Left hindlimb (tissue), 1 donor: Measurements from ENCODE around the gene KLHDC7A.

Experiments
- DNase-seq: peaks from one replicate; pipeline ENCODE4 v3.0.0-alpha.2; 2018

The KLHDC7A gene

GRCh38 chr1:18511149-18511873 lies 30.6 kb downstream of the KLHDC7A start:
- no peak for DNase-seq

- DNase-seq = no peak
These were observed 31.1 kb downstream of the KLHDC7A start for GRCh38 chr1:18511874-18512150.

GRCh38 chr1:18512883-18513282 lies 32.2 kb downstream of the KLHDC7A start:
- no peak for DNase-seq

GRCh38 chr1:18513995-18514394 lies 33.3 kb downstream of the KLHDC7A start:
- no peak for DNase-seq

GRCh38 chr1:18515120-18515667 lies 34.5 kb downstream of the KLHDC7A start:
- DNase-seq = no peak

- DNase-seq = no peak
These were observed 35.7 kb downstream of the KLHDC7A start for GRCh38 chr1:18516473-18516872.

GRCh38 chr1:18526436-18527275 lies 45.9 kb downstream of the KLHDC7A start:
- no peak for DNase-seq

- no peak for DNase-seq
These were observed 46.8 kb downstream of the KLHDC7A start for GRCh38 chr1:18527514-18527913.

GRCh38 chr1:18527921-18528320 lies 47.2 kb downstream of the KLHDC7A start:
- no peak for DNase-seq

- DNase-seq = no peak
These were observed 47.9 kb downstream of the KLHDC7A start for GRCh38 chr1:18528616-18529015.

- no peak for DNase-seq
These were observed 49.0 kb downstream of the KLHDC7A start for GRCh38 chr1:18529714-18530113.

- no peak for DNase-seq
These were observed 50.1 kb downstream of the KLHDC7A start for GRCh38 chr1:18530587-18531502.

- DNase-seq = no peak
These were observed 50.7 kb downstream of the KLHDC7A start for GRCh38 chr1:18531503-18531845.

- no peak for DNase-seq
These were observed 51.9 kb downstream of the KLHDC7A start for GRCh38 chr1:18532390-18533170.

GRCh38 chr1:18533259-18533658 lies 52.5 kb downstream of the KLHDC7A start:
- DNase-seq = no peak

GRCh38 chr1:18534810-18535205 lies 54.1 kb downstream of the KLHDC7A start:
- no peak for DNase-seq
